GM18861 (cell line): ENCODE data around the gene ZNF785.
A peak's percentile ranks its signal among the peaks of the same experiment; 100 is the strongest.
"Not testable (repeated sequence)": the region's sequence is repeated elsewhere in the genome, so short reads cannot be mapped to it uniquely, and the experiment has no call there.

Source experiments
- ATAC-seq: cut with Tn5 transposase; IDR thresholded peaks from one replicate; pipeline ENCODE4 v1.9.1; 2021; ENCODE audit not compliant: unreplicated experiment

The ZNF785 gene

DNA sequence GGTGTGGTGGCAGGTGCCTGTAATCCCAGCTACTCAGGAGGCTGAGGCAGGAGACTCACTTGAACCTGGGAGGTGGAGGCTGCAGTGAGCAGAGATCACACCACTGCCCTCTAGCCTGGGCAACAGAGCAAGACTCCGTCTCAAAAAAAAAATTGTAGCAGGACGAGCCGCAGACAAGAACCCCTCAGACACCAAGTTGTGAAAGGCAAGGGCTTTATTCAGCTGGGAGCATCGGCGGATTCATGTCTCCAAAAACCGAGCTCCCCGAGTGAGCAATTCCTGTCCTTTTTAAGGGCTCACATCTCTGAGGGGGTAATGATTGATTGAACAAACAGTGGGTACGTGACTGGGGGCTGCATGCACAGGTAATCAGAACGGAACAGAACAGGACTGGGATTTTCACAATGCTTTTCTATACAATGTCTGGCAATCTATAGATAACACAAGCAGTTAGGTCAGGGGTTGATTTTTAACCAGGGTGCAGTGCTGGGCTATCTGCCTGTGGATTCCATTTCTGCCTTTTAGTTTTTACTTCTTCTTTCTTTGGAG is 44.5 kb downstream of the ZNF785 start:
- not testable (repeated sequence) for ATAC-seq

DNA sequence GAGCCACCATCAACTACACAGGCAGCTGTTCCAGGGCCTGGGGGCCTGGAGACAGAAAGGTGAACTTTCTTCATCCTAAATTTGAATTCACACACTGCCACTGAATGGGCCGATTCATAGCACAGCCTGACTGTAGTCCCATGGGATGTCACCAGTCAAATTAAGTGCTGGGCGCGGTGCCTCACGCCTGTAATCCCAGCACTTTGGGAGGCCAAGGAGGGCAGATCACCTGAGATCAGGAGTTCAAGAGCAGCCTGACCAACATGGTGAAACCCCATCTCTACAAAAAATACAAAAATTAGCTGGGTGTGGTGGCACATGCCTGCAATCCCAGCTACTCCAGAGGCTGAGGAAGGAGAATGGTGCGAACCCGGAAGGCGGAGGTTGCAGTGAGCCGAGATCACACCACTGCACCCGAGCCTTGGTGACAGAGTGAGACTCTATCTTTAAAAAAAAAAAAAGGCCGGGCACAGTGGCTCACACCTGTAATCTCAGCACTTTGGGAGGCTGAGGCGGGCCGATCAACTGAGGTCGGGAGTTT is 45.4 kb downstream of the ZNF785 start:
- not testable (repeated sequence) for ATAC-seq

DNA sequence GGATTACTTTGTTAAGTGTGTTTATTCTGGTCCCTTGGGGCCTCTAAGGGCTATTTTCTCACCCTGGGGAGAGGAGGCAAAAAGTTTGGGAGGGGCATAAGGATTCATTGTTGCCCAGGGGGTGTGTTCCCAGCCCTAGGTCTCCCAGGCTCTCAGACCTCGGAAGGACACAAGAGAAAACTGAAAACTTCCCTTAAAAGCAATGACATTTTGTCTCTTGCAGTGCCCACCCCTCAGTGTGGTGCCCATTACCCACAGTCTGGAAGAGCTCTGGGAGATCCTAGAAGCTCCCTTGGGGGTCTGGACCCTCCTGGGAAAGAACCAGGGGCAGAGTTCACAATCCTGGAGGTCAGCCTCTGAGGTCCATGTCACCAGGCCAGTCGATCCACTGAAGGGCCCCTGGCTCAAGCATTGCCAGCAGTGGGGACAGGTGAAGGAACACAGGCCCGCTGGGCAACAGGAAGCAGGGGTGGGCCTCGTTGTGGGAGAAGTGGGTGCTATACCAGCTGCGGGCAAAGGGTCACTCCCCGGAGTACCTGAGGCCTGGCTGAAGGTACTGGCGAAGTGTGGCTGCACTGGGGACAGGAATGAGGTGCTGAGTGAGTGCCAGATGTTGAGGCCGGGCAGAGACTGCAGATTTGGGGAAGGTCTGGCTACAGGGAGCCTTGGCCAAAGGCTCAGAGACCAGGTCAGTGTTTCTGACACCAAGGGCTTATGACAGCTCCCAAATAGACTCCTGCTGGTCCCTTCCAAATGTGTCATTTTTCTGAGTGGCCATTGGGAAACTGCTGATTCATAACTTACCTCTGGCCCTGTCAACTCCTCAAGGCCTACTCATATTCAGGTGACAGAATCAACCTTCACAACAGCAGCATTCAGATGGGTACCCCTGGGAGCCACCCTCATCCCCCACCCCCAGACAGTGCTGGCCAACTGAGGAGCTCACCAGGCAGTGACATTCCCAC is 46.2 kb downstream of the ZNF785 start:
- no peak for ATAC-seq

DNA sequence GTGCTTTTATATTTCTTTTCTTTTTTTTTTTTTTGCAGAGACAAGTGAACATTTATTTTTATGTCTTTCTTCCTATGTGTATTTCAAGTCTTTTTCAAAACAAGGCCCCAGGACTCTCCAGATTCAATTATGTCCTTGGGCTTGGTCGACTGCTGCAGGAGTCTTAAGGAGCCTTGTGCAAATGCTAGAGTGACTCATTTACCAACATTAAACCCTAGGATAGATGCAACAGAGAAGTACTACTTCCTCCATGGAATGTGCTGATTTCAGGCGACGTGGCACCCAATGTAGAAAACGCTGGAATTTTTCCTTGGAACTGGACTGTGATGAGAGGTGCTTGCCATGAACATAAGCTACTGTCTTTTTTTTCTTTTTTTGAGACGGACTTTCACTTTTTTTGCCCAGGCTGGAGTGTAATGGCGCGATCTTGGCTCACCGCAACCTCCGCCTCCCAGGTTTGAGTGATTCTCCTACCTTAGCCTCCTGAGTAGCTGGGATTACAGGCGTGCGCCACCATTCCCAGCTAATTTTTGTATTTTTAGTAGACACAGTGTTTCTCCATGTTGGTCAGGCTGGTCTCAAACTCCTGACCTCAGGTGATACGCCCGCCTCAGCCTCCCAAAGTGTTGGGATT is 49.0 kb downstream of the ZNF785 start:
- ATAC-seq: not testable (repeated sequence)

DNA sequence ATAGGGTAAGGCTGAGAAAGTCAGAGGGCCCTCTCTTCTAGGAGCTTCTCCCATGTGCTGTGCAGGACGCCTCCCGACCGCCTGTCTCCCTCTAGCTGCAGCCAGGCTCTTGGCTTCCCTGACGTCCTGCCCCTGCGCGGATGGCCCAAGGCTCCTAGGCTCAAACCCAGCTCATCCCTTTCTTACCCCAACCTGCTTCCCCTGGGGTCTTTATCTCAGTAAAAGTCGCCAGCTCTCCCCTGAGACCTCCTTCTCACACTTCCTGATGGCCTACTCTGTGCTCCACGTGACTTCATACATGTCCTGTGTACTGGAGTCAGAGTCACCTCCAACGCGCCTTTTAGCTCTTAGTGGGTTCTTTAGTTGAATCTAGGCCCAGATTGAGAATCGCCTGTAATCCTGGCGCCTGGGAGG is 49.7 kb downstream of the ZNF785 start:
- ATAC-seq: peak; percentile 32

DNA sequence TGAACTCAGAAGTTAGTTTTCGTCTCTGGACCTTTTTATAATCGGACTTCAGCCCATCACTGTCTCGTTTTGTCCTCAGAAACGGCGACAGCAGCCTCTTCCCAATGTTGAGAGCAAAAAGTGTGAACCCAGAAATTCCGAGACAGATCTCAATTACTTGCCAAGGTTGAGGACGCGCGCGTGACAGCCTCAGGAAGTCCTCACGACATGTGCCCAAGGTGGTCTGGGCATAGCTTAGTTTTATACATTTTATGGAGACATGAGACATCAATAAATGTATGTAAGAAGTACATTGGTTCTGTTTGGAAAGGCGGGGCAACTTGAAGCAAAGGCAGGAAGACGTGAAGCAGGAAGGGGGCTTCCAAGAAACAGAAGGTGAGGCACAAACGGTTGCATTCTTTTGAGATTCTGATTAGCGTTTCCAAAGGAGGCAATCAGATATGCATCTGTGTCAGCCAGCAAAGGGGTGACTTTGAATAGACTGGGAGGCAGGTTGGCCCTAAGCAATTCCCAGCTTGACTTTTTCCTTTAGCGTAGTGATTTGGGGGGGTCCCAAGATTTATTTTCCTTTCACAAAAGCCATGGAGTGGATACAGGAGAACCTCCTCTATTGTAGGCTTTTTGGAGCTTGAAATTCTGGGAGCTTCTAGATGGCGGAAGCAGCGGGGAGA is 50.3 kb downstream of the ZNF785 start:
- no peak for ATAC-seq

DNA sequence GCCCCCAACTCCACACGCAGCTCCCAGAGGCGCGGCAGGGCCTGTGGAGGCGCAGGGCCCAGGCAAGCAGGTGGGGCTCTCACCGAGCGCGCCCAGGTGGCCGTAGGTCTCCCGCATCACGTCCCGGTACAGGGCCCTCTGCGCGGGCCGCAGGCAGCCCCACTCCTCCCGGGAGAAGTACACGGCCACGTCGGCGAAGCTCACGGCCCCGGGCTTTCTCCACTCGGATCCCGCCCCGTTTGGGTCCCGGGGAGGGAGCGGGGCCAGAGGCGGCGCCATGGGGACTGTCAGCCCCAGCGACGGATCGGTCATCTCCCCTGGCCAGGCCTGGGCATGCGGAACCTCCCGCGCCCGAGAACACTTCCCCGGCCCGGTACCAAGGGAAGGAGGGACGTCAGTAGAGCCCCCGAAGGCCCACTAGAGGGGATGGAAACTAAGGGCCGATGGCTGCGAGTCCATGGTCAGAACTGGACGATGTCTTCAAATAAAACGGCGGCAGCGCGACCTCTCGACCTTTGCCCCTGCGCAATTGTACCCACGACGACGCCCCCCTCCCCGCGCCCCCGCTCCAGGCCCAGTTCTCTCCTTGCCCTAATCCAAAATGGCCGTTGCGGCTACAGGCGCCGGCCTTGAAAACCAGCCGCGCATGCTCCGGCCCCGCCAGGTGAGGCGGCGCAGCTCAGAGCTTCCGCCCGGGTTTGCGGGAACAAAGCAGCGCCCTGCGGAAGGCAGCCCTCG is 51.0 kb downstream of the ZNF785 start, which contains the start of gene ZNF747:
Gene ZNF747, minus strand, starts transcription at position 491 of the 738 bp plus-strand sequence. Its CDS starts 179 bp downstream, at position 312.
- ATAC-seq: peak; percentile 51

DNA sequence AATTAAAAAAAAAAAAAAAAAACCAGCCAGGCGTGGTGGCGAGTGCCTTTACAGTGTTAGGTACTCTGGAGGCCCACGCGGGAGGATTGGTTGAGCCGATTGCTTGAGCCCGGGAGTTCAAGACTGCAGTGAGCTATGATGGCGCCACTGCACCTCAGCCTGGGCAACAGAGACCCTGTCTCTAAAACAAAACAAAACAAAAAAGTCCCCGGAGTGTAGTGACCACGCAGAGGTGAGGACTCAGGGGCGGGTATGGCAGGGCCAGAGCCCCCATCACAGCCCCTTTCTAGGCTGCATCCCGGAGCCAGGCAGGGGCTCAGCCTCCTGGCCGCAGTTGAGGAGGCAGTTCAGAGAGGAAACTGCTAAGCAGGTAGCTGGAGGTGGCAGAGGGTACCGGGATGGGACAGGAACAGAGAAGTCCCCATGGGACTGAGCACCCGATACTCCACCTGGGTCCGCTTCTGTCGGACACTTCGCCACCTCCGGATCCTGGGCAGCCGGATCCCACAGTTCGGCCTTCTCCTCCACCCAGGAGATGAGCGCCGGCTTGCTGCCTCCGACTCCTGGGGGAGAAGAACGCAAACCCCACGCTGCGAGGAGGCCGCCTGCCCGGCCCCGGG is 51.6 kb downstream of the ZNF785 start:
- no peak for ATAC-seq

DNA sequence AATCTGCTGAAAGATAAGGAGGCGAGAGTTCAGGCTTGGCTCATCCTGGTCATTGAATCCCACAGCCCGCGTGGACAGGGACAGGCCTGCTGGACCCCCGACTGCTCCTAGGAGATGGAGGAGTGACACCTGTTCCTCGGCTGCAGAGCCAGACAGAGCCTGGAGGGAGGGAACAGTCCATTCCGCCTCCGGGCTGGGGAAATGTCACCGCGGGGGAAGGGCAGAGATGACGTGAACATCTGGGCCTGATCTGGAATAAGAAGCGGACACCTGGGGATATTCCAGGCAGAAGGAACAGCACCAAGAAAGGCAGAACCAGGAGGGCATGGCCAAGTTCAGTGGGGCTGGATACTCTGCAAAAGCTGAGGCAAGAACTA is 52.4 kb downstream of the ZNF785 start:
- ATAC-seq: no peak

DNA sequence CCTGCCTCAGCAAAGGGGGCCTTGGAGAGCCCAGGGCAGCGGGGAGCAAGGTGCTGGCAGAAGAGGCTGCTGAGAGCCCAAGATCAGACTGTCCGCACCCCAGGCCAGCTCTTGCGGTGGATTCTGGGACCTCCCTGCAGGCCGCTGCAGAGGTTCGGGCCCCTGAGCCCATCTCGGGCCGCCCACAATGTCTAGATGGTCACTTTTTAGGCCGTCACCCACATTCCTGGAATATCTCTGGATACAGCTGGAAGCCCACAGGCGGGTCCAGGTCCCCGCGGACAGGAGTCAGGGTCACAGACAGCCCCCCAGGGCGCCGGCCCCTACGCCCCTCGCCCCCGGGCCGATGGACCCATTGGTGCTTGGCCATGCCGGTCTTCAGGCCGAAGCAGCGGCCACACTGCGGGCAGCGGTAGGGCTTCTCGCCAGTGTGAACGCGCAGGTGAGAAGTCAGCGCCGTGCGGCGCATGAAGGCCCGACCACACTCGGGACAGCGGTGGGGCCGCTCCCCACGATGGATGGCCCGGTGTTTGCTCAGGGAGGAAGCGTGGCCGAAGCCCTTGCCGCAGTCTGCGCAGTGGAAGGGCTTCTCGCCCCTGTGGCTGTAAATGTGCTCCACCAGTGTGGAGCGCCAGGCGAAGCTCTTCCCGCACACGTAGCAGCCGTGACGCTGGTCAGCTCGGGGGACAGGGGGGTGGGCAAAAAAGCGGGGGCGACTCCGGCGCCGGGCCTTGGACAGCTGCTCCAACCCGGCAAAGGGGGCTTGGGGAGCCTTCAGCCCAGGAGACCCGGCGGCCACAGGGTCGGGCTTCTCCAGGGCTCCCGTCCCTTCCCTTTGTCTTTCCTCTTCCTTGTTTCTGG is 53.0 kb downstream of the ZNF785 start:
- ATAC-seq: no peak
